GM18507 (cell line): ENCODE results near the gene ATP2B2.

Experiments
- DNase-seq: peaks from one replicate; pipeline ENCODE4 v3.0.0; 2011; ENCODE audit warnings: low read depth; ENCODE audit not compliant: insufficient read length; ENCODE audit errors: extremely low spot score
- FAIRE-seq: peaks from 2 replicates; lab custom pipeline; 2011; peaks lifted over from hg19 to GRCh38; lab: Jason Lieb, UNC

The ATP2B2 gene

GRCh38 chr3:10413041-10413440, 92.3 kb downstream of the ATP2B2 start:
- FAIRE-seq = no peak
- no peak for DNase-seq

DNA sequence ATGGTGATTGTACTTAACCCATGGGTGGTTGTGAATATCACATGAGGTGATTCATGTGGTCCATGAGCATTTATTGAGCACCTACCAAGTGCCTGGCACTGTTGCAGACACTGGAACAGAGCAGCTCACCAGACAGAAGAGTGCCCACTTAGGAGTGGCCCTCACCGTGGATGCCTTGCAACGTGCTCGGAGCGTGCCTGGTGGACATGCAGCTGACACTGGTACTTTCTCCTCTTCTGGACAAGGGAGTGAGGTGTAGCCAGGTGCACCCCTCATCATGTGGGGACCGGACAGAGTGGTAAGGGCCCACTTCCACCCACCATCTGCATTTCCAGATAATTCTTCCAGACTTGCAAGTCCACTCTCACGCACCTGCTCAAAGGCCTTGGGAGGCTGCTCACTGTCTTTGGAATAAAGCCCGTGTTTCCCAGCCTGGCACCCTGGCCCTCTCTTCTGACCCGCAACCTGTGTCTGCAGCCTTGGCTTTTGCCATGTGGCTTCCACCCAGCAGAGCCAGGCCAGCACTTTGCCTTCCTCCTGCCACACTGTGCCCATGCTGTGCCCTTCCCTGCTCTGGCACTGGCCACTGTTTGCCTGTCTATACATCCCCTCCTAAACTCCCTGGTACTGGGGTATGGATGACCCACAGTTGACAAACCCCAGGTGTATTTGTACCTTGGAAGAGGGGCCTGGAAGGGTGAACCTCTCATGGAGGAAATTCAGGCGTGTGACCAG, 93.6 kb downstream of the ATP2B2 start:
- no peak for FAIRE-seq

DNA sequence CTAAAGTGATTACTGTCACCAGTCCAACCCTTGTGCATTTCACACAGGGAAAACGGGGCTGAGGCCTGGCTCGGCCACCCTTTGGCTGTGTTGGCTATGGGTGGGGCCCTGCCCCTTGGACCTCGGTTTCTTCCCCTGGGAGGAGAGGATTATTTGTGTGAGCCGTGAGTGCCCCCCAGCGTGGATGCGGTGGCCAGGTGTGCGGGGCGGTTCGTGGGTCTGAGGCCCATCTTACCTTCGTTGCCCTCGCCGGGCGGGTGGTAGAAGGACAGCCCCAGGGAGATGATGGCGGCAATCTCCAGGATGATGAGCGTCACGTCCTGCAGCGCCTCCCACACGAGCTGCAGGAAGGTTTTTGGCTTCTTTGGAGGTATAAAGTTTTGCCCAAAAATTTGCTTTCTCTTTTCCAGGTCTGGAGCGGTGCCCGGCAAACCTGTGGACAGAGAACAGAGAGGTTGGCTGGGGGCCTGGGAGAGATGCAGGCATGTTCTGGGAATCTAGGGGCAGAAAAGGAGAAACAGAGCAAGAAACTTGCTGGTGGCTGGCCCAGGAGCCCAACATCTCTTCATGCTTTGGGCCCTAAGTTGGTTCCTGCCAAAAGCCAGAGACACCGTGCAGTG, 94.9 kb downstream of the ATP2B2 start:
- FAIRE-seq = no peak
- DNase-seq = no peak

More for the DNA sequence above, 93.6 kb downstream of the ATP2B2 start:
- no peak for DNase-seq

GRCh38 chr3:10408680-10409079, 96.7 kb downstream of the ATP2B2 start:
- DNase-seq (no peak), FAIRE-seq (no peak)

- DNase-seq = no peak
- FAIRE-seq = no peak
These were observed 98.0 kb downstream of the ATP2B2 start for GRCh38 chr3:10407361-10407760.

- no peak for DNase-seq
- FAIRE-seq = no peak
These were observed 99.0 kb downstream of the ATP2B2 start for GRCh38 chr3:10406414-10406813.

GRCh38 chr3:10405816-10406215, 99.6 kb downstream of the ATP2B2 start:
- DNase-seq (no peak), FAIRE-seq (no peak)

GRCh38 chr3:10404876-10405275, 100.5 kb downstream of the ATP2B2 start:
- DNase-seq (no peak), FAIRE-seq (no peak)

GRCh38 chr3:10404377-10404776, 101.0 kb downstream of the ATP2B2 start:
- no peak for DNase-seq
- no peak for FAIRE-seq

DNA sequence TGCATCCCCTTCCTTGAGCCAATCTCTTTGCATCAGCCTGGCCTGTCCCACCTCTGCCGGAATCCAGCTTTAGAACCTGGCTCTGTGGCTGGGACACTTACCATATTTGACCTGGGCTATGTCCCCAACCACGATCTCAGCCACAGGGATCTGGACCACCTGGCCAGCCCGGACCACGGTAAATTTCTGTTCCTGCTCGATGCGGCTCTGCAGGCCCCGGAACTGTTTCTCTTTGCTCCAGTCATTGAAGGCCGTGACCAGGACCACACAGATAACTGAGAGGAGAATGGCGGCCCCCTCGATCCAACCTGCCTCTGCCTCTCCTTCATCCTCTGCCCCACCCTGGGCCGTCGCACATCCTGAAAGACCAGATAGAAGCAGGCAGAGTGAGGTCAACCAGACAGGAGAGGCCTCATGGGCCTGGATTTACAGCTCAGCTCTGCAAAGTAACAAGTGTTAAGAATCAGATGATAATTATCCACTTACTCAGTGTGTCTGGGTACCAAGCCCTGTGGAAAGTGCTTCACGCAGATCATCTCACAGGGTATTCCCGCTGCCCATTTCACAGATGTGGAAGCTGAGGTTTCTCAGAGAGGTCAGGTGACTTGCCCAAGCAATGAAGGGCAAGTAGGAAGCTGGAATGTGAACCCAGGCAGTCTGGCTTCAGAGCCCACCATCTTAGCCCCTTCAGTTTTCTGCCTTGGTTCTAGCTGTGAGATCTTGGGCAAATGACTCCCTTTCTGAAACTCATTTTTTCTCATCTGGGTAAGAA, 103.2 kb downstream of the ATP2B2 start:
- FAIRE-seq = no peak
- DNase-seq = no peak

GRCh38 chr3:10400749-10401495, 104.5 kb downstream of the ATP2B2 start:
- no peak for DNase-seq
- no peak for FAIRE-seq

DNA sequence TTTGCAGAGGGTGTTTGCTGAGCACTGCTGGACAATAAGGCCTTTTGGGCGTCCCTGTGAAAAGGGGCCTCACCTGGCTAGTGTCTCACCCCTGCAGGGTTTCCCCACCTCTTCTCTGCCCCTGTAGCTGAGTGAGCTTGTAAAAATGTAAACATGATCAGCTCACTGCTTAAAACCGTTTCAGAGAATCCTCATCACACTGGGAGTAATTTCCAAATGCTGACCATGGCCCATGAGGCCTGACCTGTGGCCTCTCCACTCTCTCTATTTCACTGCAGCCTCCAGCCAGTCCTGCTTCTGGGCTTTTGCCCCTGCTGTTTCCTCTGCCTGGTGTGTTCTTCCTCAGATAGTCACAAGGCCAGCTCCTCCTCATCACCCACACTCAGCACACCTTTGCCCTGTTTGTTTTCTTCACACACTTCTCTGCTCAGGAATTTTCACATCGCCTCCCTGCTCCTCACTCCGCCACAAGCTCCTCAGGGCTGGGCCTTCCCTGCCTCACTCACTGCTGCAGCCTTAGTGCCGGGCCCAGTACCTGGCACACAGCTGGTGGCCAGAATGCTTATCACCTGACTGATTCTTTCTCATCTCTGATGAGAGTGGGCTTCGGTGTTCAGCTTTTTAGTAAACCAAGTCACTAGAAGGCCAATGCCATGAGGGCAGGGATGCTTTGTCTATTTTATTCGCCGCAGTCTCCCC, 105.2 kb downstream of the ATP2B2 start:
- no peak for FAIRE-seq
- DNase-seq = no peak

- DNase-seq (no peak), FAIRE-seq (no peak)
These were observed 105.8 kb downstream of the ATP2B2 start for GRCh38 chr3:10399634-10400033.

DNA sequence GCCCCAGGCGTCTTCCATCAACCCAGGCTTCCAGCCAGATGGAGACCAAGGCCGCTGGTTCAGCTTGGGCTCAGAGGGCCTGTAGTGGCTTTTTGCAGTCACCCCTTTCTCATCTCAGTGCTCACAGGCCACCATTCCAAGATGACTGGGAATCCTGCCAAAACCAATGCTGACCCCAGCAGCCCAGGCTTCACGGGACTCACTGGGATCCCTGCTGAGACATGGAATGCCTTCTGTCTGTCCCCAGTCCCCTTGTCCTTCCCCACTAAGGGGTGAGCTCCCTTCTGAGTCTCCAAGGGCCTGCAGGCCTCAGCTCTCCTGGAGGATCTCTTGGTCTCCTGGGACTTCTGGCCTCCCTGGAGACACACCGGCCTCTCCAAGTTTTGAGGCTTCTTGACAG, 107.0 kb downstream of the ATP2B2 start:
- no peak for FAIRE-seq

DNA sequence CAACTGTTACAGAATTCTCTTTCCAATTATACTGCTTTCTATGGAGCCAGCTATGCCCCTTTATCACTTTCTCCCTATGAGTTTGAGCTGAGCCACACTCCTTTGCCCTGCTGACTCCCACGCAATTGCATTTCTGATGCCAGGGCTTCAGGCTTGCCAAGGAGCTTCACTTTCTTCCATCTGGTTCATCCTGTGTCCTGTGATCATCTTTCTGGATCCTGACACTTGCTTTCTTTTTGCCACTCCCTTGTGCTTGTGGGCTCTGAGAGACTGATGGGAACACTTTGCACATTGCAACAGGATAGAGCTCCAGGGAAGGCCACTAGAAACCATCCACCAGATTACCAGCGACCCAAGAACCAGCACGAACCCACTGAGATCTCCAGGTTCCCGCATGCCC, 107.5 kb downstream of the ATP2B2 start:
- no peak for DNase-seq
- FAIRE-seq = no peak

More for the DNA sequence above, 107.0 kb downstream of the ATP2B2 start:
- no peak for DNase-seq

DNA sequence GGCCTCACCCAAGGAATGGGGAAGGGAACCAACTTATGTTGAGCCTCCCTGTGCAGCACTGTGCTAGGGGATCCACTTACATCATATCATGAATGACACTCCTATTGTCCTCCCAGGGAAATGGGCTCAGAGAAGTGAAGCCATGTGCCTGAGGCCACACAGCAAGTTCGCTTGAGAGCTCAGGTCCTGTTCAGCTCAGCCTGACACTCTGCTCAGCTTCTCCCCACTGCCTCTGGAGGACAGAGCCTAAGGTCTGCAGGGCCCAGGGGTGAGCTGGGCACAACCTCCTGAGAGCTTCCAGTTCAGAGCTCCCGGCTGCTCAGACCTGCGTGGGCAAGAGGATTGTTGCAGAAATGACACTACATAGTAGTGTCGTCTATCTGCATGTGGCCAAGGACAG, 108.5 kb downstream of the ATP2B2 start:
- no peak for DNase-seq
- no peak for FAIRE-seq

GRCh38 chr3:10396083-10396482, 109.3 kb downstream of the ATP2B2 start:
- FAIRE-seq = no peak
- DNase-seq = no peak

DNA sequence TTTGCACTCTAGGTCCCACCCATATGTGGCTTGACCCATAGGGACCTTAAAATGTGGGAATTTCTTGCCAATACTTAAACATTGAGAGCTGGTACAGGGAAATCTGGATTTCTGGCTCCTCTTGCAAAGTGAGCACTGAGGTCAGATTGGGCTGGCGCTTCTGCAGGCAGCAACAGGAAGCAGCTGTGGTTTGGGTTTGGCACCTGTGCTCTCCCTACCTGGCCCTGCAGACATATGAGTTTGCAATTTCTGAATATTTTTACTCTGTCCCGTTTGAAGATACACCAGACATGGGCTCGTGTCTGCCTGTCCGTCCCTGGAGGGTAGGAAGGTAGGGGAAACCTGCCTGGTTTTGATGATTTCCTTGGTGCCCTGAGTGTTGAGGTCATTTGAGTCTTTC, 109.7 kb downstream of the ATP2B2 start:
- FAIRE-seq (no peak), DNase-seq (no peak)

DNA sequence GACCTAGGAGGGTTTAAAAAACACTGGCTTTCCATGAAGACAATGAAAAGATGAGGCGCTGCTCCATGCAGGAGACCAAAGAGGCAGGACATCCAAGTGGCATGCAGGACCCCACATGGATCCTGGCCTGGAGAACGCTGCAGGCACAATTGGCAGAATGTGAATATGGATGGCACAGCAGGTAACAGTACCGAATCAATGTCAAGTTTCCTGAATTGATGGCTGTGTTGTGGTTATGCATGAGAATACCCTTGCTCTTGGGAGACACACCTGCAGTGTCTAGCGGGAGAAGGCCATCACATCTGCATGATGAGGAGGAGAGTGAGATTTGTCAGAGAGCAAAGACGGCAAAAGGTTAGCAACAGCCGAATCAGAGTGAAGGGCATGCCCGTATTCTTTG, 110.2 kb downstream of the ATP2B2 start:
- no peak for DNase-seq
- FAIRE-seq = no peak
